SK-N-SH (cell line): ENCODE data around the gene EPX. TPM values are rescaled to one million over a fixed set of nuclear protein-coding genes. Genes with fewer than 3 reads are reported as not detected.

Experiments used
- CTCF ChIA-PET: fragments of 300-600, 350-600 bp; formaldehyde crosslinking; extraction: SDS; loops from one replicate; lab custom pipeline; 2021; lab: Yijun Ruan, JAX
- POLR2A ChIA-PET: fragments of 350-600 bp; sonication (Branson Sonifier 250); formaldehyde crosslinking; extraction: SDS; loops from one replicate; lab custom pipeline; 2020; ENCODE audit warnings: antibody characterized with exemption, inconsistent platforms; lab: Yijun Ruan, JAX
- DNase-seq: peaks from one replicate; pipeline ENCODE4 v3.0.0; 2012
- H2AFZ ChIP-seq: fragments of 200-600 bp; sonication (generic); 2 replicates; pipeline ENCODE4 v1.8.1; 2016; ENCODE audit warnings: antibody characterized with exemption, mild to moderate bottlenecking, low read depth
- H3F3A ChIP-seq: fragments of 200-600 bp; sonication (generic); replicated peaks from 2 replicates; pipeline ENCODE3; 2016; ENCODE audit warnings: antibody characterized with exemption, mild to moderate bottlenecking; ENCODE audit not compliant: insufficient read depth
- H3K27ac ChIP-seq, 2 experiments: fragments of 200-500 bp in 1 of 2; fragments of 200-600 bp in 1 of 2; sonication (Bioruptor generic) in 1 of 2; sonication (generic), shearing (Covaris generic) in 1 of 2; 2 replicates each; pipeline versions ENCODE4 v1.5.1 to v1.6.1; 2014 to 2016; ENCODE audit warnings: low read depth in 2 of 2, inconsistent platforms in 1 of 2, low read length in 1 of 2, mild to moderate bottlenecking in 1 of 2, mixed read lengths in 1 of 2
- H3K27me3 ChIP-seq: fragments of 200-600 bp; sonication (generic), shearing (Covaris generic); 2 replicates; pipeline ENCODE4 v1.6.1; 2016; ENCODE audit warnings: mixed run types; ENCODE audit not compliant: insufficient read depth
- H3K36me3 ChIP-seq, 2 experiments: fragments of 200-500 bp in 1 of 2; fragments of 200-600 bp in 1 of 2; sonication (Bioruptor generic) in 1 of 2; sonication (generic) in 1 of 2; replicated peaks in 1 of 2; 2 replicates each; pipeline versions ENCODE3 to v1.5.1; 2014 to 2016; ENCODE audit warnings: low read length in 1 of 2, mild to moderate bottlenecking in 1 of 2; ENCODE audit not compliant: insufficient read depth in 2 of 2, control insufficient read depth in 1 of 2
- H3K4me1 ChIP-seq, 2 experiments: fragments of 200-500 bp in 1 of 2; fragments of 200-600 bp in 1 of 2; sonication (Bioruptor generic) in 1 of 2; sonication (generic), shearing (Covaris generic) in 1 of 2; 2 replicates each; pipeline versions ENCODE4 v1.5.1 to v1.6.1; 2014 to 2016; ENCODE audit warnings: low read depth in 1 of 2, low read length in 1 of 2, mixed run types in 1 of 2; ENCODE audit not compliant: insufficient read depth in 2 of 2, control insufficient read depth in 1 of 2
- H3K4me2 ChIP-seq: fragments of 200-600 bp; sonication (generic), shearing (Covaris generic); 2 replicates; pipeline ENCODE4 v1.6.1; 2017; ENCODE audit warnings: mixed run types
- H3K4me3 ChIP-seq, 2 experiments: fragments of 200-500 bp in 1 of 2; fragments of 200-600 bp in 1 of 2; sonication (Bioruptor generic) in 1 of 2; sonication (generic), shearing (Covaris generic) in 1 of 2; 2 replicates each; pipeline versions ENCODE4 v1.5.1 to v1.8.1; 2014 to 2016; ENCODE audit warnings: low read depth in 2 of 2, inconsistent platforms in 1 of 2, low read length in 1 of 2, mild to moderate bottlenecking in 1 of 2, mixed read lengths in 1 of 2, moderate library complexity in 1 of 2
- H3K79me2 ChIP-seq: fragments of 200-600 bp; sonication (generic); 2 replicates; pipeline ENCODE4 v1.8.1; 2017; ENCODE audit warnings: mild to moderate bottlenecking; ENCODE audit not compliant: insufficient read depth
- H3K9ac ChIP-seq: fragments of 200-600 bp; sonication (generic); 2 replicates; pipeline ENCODE4 v1.6.1; 2017; ENCODE audit warnings: mixed run types
- H3K9me2 ChIP-seq: fragments of 200-600 bp; sonication (generic); 2 replicates; pipeline ENCODE4 v1.6.1; 2017; ENCODE audit warnings: mixed run types
- H3K9me3 ChIP-seq: fragments of 200-600 bp; sonication (generic); 2 replicates; pipeline ENCODE4 v1.6.1; 2017; ENCODE audit warnings: mixed run types, mild to moderate bottlenecking, moderate library complexity
- H4K20me1 ChIP-seq: fragments of 200-600 bp; sonication (generic); 2 replicates; pipeline ENCODE4 v1.6.1; 2017; ENCODE audit warnings: mild to moderate bottlenecking, mixed run types; ENCODE audit not compliant: insufficient read depth
- GABPA ChIP-seq: IDR thresholded peaks from 2 replicates; pipeline ENCODE4 v1.4.0; 2012; ENCODE audit warnings: low read depth, mild to moderate bottlenecking
- JUND ChIP-seq: IDR thresholded peaks from 2 replicates; pipeline ENCODE4 v1.4.0; 2012
- MEF2A ChIP-seq: IDR thresholded peaks from 2 replicates; pipeline ENCODE4 v1.4.0; 2012; ENCODE audit warnings: low read depth, borderline replicate concordance
- NFIC ChIP-seq: IDR thresholded peaks from 2 replicates; pipeline ENCODE4 v1.4.0; 2012; ENCODE audit warnings: borderline replicate concordance
- NRF1 ChIP-seq: IDR thresholded peaks from 2 replicates; pipeline ENCODE4 v1.6.1; 2012; ENCODE audit warnings: low read depth, mild to moderate bottlenecking, low read length
- RCOR1 ChIP-seq: fragments of 150-350 bp; IDR thresholded peaks from 2 replicates; pipeline ENCODE4 v1.6.1; 2017; ENCODE audit warnings: antibody characterized with exemption, low read length
- RFX5 ChIP-seq: IDR thresholded peaks from 2 replicates; pipeline ENCODE4 v1.6.1; 2012; ENCODE audit warnings: mild to moderate bottlenecking, improper control_type of control experiment, low read length
- RXRA ChIP-seq: IDR thresholded peaks from 2 replicates; pipeline ENCODE4 v1.4.0; 2012; ENCODE audit warnings: low read depth, mild to moderate bottlenecking, borderline replicate concordance
- SIN3A ChIP-seq: IDR thresholded peaks from 2 replicates; pipeline ENCODE4 v1.6.1; 2012; ENCODE audit warnings: low read depth, mild to moderate bottlenecking, low read length, moderate library complexity, borderline replicate concordance
- SMC3 ChIP-seq: IDR thresholded peaks from 2 replicates; pipeline ENCODE4 v1.6.1; 2012; ENCODE audit warnings: low read depth, low read length, improper control_type of control experiment
- WGBS: methylation state at CpG from one replicate; pipeline ENCODE4 v1.1.6; 2017; ENCODE audit warnings: low lambda C conversion rate; 5-methylcytosine and 5-hydroxymethylcytosine counted together
- polyA plus RNA-seq, 3 experiments: library from polyadenylated mRNA; depleted of rRNA; stranded (reverse); fragments of >200 nt; gene quantifications; 2 replicates each; pipeline ENCODE4 v1.2.3, GENCODE V29; 2012
- TF ChIP-seq, protein P1 (sequence below): IDR thresholded peaks from 2 replicates; pipeline ENCODE4; 2012
- TF ChIP-seq, protein P2 (sequence below): IDR thresholded peaks from 2 replicates; pipeline ENCODE4 v1.4.0; 2012; ENCODE audit warnings: low read depth, borderline replicate concordance
- TF ChIP-seq, protein P3 (sequence below): IDR thresholded peaks from 2 replicates; pipeline ENCODE4 v1.6.1; 2012; ENCODE audit warnings: mild to moderate bottlenecking, low read depth, low read length, moderate library complexity

EPX gene
- polyA plus RNA-seq, 1 of the 3 experiments (the other 2 are of a cell fraction), result 0.02 TPM

DNA sequence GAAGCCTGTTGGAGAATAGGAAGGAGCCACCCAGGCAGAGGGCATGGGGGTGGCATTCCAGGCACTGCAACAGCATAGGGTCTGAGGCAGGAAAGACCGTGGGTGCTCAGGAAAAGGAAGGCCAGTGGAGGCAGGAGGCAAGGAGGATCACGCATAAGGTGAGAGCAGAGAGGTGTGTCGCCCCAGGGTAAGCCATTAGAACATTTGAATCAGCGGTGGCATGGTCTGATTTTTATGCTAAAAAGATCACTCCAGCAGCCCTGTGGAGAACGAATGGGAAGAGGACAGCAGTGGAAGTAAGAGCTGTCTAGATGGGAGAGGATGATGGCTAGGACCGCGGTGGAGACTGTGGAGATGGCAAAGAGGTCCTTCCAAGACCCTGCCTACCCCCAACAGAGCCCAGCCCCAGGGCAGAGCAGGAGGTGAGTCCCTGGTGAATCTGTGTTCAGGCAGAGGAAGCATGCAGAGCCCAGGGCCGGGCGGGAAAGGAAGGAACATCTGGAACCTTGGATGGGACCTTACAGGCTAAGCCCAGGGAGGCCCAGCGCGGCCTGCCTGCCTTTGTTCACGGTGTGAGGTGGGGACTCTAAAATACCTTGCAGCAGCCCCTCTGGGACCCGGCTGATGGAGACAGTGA, 53.7 kb downstream of the EPX start:
- no peak for DNase-seq
- ChIA-PET POLR2A (no interaction called here), CTCF (interaction anchor here (0.8 to 4.7 kb wide), 4 partner anchors 8 to 171 kb away, joined by 3 to 34 read pairs (median 6); partner anchors contain the start of genes LPO and RNF43)
- peaks cover 0 to 8% of the 10 kb centered on the region in 2 experiments; a peak in 1 of 4 replicates for H3K4me1 ChIP-seq
- TF ChIP-seq JUND (no peak), SIN3A (no peak), SMC3 (no peak), NRF1 (no peak), GABPA (no peak)
- TF ChIP-seq, protein P1, sequence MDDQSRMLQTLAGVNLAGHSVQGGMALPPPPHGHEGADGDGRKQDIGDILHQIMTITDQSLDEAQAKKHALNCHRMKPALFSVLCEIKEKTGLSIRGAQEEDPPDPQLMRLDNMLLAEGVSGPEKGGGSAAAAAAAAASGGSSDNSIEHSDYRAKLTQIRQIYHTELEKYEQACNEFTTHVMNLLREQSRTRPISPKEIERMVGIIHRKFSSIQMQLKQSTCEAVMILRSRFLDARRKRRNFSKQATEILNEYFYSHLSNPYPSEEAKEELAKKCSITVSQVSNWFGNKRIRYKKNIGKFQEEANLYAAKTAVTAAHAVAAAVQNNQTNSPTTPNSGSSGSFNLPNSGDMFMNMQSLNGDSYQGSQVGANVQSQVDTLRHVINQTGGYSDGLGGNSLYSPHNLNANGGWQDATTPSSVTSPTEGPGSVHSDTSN, result no peak
- no peak overlapping the region for H3K9ac ChIP-seq
- H2AFZ ChIP-seq, result no peak overlapping the region
- no peak overlapping the region for H3K27ac ChIP-seq
- peaks cover 82% of the 10 kb centered on the region for H3K27me3 ChIP-seq
- H3K4me3 ChIP-seq, result no peak overlapping the region
- H3K9me2 ChIP-seq, result no peaks in the 10 kb centered on the region
- no peaks in the 10 kb centered on the region for H3K36me3 ChIP-seq
- H4K20me1 ChIP-seq, result no peaks in the 10 kb centered on the region
- no peaks in the 10 kb centered on the region for H3K79me2 ChIP-seq
- no peak overlapping the region for H3K4me2 ChIP-seq
- no peaks in the 10 kb centered on the region for H3K9me3 ChIP-seq
- no peaks in the 10 kb centered on the region for H3F3A ChIP-seq
- WGBS, result 43% methylated on average over 9 of the region's 13 CpGs

DNA sequence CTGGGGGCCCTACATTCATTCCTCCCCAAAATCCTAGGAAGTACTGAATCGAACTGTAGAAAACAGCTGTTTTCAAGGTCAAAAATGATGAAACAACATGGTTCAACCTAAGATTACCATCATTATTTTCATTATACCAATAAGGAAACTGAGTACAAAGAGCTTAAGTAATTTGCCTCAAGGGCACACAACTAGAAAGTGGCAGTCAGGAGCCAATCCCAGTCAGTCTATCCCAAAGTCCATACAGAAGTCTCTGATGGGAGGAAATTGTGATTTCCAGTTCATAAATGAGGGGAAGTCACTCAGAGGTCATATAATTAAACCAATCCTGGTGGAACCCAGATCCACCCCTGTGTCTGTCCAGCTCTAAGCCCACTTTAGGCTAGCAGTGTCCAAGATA, 54.3 kb downstream of the EPX start:
- peaks cover 82% of the 10 kb centered on the region for H3K27me3 ChIP-seq

More for the DNA sequence above, 54.3 kb downstream of the EPX start:
- no peak overlapping the region for H3K27ac ChIP-seq
- no peak overlapping the region for H3K4me3 ChIP-seq
- no peaks in the 10 kb centered on the region for H3K79me2 ChIP-seq
- H3F3A ChIP-seq, result no peaks in the 10 kb centered on the region
- DNase-seq, result no peak
- TF ChIP-seq NFIC, result no peak
- no peak for TF ChIP-seq RFX5
- TF ChIP-seq RXRA, result no peak
- TF ChIP-seq, protein P2, sequence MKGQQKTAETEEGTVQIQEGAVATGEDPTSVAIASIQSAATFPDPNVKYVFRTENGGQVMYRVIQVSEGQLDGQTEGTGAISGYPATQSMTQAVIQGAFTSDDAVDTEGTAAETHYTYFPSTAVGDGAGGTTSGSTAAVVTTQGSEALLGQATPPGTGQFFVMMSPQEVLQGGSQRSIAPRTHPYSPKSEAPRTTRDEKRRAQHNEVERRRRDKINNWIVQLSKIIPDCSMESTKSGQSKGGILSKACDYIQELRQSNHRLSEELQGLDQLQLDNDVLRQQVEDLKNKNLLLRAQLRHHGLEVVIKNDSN, result no peak
- TF ChIP-seq RCOR1, result no peak
- no peak for TF ChIP-seq MEF2A
- TF ChIP-seq, protein P1, result no peak
- no peak for TF ChIP-seq SIN3A
- TF ChIP-seq, protein P3, sequence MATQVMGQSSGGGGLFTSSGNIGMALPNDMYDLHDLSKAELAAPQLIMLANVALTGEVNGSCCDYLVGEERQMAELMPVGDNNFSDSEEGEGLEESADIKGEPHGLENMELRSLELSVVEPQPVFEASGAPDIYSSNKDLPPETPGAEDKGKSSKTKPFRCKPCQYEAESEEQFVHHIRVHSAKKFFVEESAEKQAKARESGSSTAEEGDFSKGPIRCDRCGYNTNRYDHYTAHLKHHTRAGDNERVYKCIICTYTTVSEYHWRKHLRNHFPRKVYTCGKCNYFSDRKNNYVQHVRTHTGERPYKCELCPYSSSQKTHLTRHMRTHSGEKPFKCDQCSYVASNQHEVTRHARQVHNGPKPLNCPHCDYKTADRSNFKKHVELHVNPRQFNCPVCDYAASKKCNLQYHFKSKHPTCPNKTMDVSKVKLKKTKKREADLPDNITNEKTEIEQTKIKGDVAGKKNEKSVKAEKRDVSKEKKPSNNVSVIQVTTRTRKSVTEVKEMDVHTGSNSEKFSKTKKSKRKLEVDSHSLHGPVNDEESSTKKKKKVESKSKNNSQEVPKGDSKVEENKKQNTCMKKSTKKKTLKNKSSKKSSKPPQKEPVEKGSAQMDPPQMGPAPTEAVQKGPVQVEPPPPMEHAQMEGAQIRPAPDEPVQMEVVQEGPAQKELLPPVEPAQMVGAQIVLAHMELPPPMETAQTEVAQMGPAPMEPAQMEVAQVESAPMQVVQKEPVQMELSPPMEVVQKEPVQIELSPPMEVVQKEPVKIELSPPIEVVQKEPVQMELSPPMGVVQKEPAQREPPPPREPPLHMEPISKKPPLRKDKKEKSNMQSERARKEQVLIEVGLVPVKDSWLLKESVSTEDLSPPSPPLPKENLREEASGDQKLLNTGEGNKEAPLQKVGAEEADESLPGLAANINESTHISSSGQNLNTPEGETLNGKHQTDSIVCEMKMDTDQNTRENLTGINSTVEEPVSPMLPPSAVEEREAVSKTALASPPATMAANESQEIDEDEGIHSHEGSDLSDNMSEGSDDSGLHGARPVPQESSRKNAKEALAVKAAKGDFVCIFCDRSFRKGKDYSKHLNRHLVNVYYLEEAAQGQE, result no peak
- no peaks in the 10 kb centered on the region for H3K36me3 ChIP-seq
- H3K9ac ChIP-seq, result no peak overlapping the region
- CTCF ChIA-PET, result interaction anchor here (0.8 to 4.7 kb wide), 5 partner anchors 9 to 171 kb away, joined by 3 to 34 read pairs (median 6); partner anchors contain the start of genes LPO and RNF43
- no peak overlapping the region for H3K4me2 ChIP-seq
- H3K9me2 ChIP-seq, result no peaks in the 10 kb centered on the region
- H3K9me3 ChIP-seq, result no peaks in the 10 kb centered on the region
- H3K4me1 ChIP-seq, result peaks cover 0 to 8% of the 10 kb centered on the region in 2 experiments; a peak in 1 of 4 replicates
- H4K20me1 ChIP-seq, result no peaks in the 10 kb centered on the region
- POLR2A ChIA-PET, result no interaction called here
- H2AFZ ChIP-seq, result no peak overlapping the region
- WGBS, result 21% methylated on average over 1 of the region's 1 CpG
